ACC112 (cell line): Measurements from ENCODE around the gene FNDC3A.
"Not testable (repeated sequence)": the region's sequence is repeated elsewhere in the genome, so short reads cannot be mapped to it uniquely, and the experiment has no call there.

Experiments
- H2AFZ ChIP-seq: fragments of 200-600 bp; sonication (generic); one replicate; pipeline ENCODE4 v1.6.0; 2017; ENCODE audit warnings: antibody characterized with exemption, low read length; ENCODE audit not compliant: unreplicated experiment
- H3K27ac ChIP-seq: fragments of 200-600 bp; sonication (generic); 2 replicates; pipeline ENCODE4 v1.5.1; 2014; ENCODE audit warnings: low read depth, mild to moderate bottlenecking, antibody characterized with exemption, low read length, moderate library complexity
- H3K27me3 ChIP-seq: fragments of 200-600 bp; sonication (generic); 2 replicates; pipeline ENCODE4 v1.6.1; 2014; ENCODE audit warnings: mild to moderate bottlenecking, antibody characterized with exemption, low read length, moderate library complexity, mixed read lengths; ENCODE audit not compliant: insufficient read depth
- H3K36me3 ChIP-seq: fragments of 200-600 bp; sonication (generic); 2 replicates; pipeline ENCODE4 v1.6.1; 2016; ENCODE audit warnings: mild to moderate bottlenecking, antibody characterized with exemption, low read length, moderate library complexity, mixed read lengths; ENCODE audit not compliant: insufficient read depth
- H3K4me1 ChIP-seq: fragments of 200-600 bp; sonication (generic); one replicate; pipeline ENCODE4 v1.6.1; 2016; ENCODE audit warnings: low read length, mixed read lengths; ENCODE audit not compliant: insufficient read depth, unreplicated experiment, control insufficient read depth
- H3K4me3 ChIP-seq: fragments of 200-600 bp; sonication (generic); 2 replicates; pipeline ENCODE4 v1.5.1; 2014; ENCODE audit warnings: mild to moderate bottlenecking, low read depth, low read length
- H3K79me2 ChIP-seq: fragments of 200-600 bp; sonication (generic); one replicate; pipeline ENCODE4 v1.6.0; 2016; ENCODE audit warnings: low read length; ENCODE audit not compliant: control insufficient read depth, unreplicated experiment, insufficient read depth

The FNDC3A gene

DNA sequence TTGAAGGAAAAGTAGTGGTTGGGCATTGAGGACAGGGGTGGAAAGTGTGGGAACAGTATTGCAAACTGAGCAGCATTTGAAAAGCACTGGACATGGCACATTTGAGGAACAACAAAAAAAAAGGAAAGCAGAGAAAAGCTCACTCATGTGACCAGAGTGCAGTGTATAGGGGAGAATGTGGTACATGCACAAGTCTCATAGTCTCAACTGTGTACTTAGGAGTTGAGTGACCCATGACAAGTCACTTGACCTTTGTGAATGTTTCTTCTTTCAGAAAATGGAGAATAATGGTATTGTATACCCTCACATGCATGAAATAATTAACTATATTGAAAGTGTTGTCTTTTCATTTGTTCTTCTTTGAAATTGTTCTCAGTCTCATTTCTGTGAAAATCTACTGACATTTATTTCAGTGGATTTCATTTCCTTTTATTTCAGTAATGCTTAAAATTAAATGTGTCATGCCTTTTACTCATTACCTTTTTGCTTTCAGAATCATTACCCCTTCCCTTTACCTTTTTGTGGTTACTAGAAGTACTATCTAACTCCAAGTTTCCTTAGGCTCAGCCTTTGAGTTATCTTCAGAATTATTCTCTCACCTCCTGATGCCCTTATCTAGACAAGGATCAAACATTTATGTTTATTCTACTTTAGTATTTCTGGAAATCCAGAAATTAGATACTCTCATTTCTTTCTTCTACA, 165.3 kb downstream of the FNDC3A start:
- Histone ChIP-seq H3K4me1 (peaks cover 3% of the 10 kb centered on the region), H3K79me2 (no peaks in the 10 kb centered on the region), H3K27ac (no peak overlapping the region), H3K4me3 (no peak overlapping the region), H3K27me3 (no peaks in the 10 kb centered on the region), H3K36me3 (peaks cover 34% of the 10 kb centered on the region), H2AFZ (no peak overlapping the region)

DNA sequence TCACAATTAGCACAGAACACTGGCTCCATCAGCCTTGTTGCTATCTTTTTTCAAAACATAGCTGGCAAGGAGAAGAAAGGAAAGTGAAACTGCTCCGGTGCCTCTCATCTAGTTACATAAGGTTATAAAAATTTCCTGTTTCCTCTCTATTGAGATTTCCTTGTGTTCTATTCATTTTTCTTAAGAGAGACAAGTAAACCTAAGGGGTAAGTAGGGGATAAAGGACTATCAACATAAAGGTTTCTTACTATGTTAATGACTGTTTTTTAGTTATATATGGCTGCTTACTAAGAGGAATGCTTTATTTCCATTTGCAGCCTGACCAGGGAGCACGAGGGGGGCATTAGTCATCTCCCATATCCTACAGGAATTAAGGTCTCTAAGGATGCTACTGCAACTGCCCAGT, 171.2 kb downstream of the FNDC3A start:
- peaks cover 56% of the 10 kb centered on the region for H3K36me3 ChIP-seq
- peaks cover 26% of the 10 kb centered on the region for H3K79me2 ChIP-seq
- H3K4me3 ChIP-seq = peak overlapping the region; percentile 65
- peak overlapping the region; percentile 88 for H3K27ac ChIP-seq
- peak overlapping the region; percentile 7 for H2AFZ ChIP-seq
- peaks cover 9% of the 10 kb centered on the region for H3K4me1 ChIP-seq
- no peaks in the 10 kb centered on the region for H3K27me3 ChIP-seq

DNA sequence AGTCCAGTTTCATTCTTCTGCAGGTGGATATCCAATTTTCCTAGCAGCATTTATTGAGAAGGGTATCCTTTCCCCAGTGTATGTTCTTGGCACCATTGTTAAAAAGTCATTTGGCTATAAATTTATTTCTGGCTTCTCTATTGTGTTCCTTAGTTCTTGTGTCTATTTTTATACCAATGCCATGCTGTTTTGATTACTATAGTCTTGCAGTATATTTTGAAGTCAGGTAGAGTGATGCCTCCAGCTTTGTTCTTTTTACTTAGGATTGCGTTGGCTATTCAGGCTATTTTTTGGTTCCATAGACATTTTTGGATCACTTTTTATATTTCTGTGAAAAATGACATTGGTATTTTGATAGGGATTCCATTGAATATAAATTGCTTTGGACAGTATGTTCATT, 172.7 kb downstream of the FNDC3A start:
- Histone ChIP-seq H3K4me3 (no peak overlapping the region), H3K27ac (no peak overlapping the region), H3K27me3 (no peaks in the 10 kb centered on the region), H3K36me3 (peaks cover 49% of the 10 kb centered on the region), H2AFZ (no peak overlapping the region), H3K4me1 (peaks cover 9% of the 10 kb centered on the region), H3K79me2 (peaks cover 26% of the 10 kb centered on the region)

DNA sequence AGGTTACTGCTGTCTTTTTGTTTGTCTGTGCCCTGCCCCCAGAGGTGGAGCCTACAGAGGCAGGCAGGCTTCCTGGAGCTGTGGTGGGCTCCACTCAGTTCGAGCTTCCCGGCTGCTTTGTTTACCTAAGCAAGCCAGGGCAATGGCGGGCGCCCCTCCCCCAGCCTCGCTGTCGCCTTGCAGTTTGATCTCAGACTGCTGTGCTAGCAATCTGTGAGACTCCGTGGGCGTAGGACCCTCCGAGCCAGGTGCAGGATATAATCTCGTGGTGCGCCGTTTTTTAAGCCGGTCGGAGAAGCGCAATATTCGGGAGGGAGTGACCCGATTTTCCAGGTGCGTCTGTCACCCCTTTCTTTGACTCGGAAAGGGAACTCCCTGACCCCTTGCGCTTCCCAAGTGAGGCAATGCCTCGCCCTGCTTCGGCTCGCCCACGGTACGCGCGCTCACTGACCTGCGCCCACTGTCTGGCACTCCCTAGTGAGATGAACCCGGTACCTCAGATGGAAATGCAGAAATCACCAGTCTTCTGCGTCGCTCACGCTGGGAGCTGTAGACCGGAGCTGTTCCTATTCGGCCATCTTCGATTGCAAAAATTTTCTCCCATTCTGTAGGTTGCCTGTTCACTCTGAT, 182.4 kb downstream of the FNDC3A start:
- H3K27ac ChIP-seq, H3K4me3 ChIP-seq, H3K79me2 ChIP-seq, H3K27me3 ChIP-seq, H3K4me1 ChIP-seq, H3K36me3 ChIP-seq, H2AFZ ChIP-seq: not testable (repeated sequence)

- peaks cover 20% of the 10 kb centered on the region for H3K79me2 ChIP-seq
- not testable (repeated sequence) for H3K27ac ChIP-seq, H3K4me3 ChIP-seq, H3K4me1 ChIP-seq, H3K27me3 ChIP-seq, H2AFZ ChIP-seq
- peaks cover 25% of the 10 kb centered on the region for H3K36me3 ChIP-seq
These were observed 187.4 kb downstream of the FNDC3A start for GRCh38 chr13:49163162-49163561.

- Histone ChIP-seq H3K27me3 (no peaks in the 10 kb centered on the region), H2AFZ (no peak overlapping the region), H3K4me1 (no peaks in the 10 kb centered on the region), H3K4me3 (no peak overlapping the region), H3K79me2 (peaks cover 20% of the 10 kb centered on the region), H3K27ac (no peak overlapping the region), H3K36me3 (peaks cover 35% of the 10 kb centered on the region)
These were observed 189.0 kb downstream of the FNDC3A start for GRCh38 chr13:49164712-49165111.

DNA sequence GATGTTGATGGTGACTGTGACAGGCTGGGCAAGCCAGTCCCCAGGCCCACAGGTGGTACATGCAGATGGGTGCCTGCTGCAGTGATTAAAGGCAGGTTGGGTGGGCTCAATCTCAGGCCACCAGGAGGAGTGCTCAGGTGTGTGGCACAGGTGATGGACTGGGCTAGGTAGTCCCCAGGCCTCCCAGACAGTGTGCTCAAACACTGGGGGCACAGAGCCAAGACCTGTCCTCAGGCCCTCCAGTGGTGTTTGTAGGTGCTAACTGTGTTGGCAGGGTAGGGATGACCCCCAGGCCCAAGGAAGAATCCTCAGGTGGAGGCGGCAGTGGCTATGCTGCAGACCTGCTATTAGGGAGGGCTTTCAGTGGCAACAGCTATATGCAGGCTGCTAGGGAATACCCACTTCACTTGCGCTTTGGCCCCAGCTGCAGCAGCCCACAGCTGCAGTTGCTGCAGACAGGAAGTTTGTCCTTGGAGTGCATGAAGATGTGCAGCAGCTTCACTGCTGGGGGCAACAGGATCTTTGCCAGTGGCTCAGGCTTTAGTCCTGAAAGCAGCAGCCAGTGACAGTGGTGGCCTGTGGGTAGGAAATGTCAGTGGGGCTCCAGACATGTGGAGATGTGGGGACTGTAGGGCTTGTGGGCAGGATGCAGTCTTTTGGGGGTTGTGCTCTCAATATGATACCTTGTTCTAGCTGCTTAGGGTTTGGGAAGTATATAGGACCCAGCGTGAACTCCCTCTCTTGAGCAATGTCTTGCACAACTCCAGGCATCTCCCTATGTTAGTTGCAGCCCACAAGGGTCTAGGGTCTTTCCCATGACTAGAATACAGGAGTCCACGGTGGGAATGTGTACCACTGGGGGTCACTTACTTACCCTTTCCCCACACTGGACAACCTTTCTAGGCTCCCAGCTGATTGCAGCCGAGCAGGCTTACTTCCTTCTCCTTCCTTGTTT, 190.4 kb downstream of the FNDC3A start:
- Histone ChIP-seq H3K27ac (no peak overlapping the region), H3K4me1 (no peaks in the 10 kb centered on the region), H3K27me3 (no peaks in the 10 kb centered on the region), H3K36me3 (peaks cover 44% of the 10 kb centered on the region), H3K4me3 (no peak overlapping the region), H2AFZ (no peak overlapping the region), H3K79me2 (peaks cover 20% of the 10 kb centered on the region)

GRCh38 chr13:49171359-49171758, 195.6 kb downstream of the FNDC3A start:
- Histone ChIP-seq H3K4me3 (no peak overlapping the region), H3K27me3 (no peaks in the 10 kb centered on the region), H2AFZ (no peak overlapping the region), H3K4me1 (no peaks in the 10 kb centered on the region), H3K36me3 (peaks cover 32% of the 10 kb centered on the region), H3K27ac (no peak overlapping the region), H3K79me2 (peaks cover 3% of the 10 kb centered on the region)

- Histone ChIP-seq H3K27ac (no peak overlapping the region), H3K4me3 (no peak overlapping the region), H2AFZ (no peak overlapping the region), H3K4me1 (peaks cover 5% of the 10 kb centered on the region), H3K36me3 (peaks cover 27% of the 10 kb centered on the region), H3K27me3 (no peaks in the 10 kb centered on the region), H3K79me2 (no peaks in the 10 kb centered on the region)
These were observed 208.1 kb downstream of the FNDC3A start for GRCh38 chr13:49183672-49184325.

- no peak overlapping the region for H2AFZ ChIP-seq
- H3K36me3 ChIP-seq = peaks cover 29% of the 10 kb centered on the region
- peaks cover 5% of the 10 kb centered on the region for H3K4me1 ChIP-seq
- no peak overlapping the region for H3K27ac ChIP-seq
- no peak overlapping the region for H3K4me3 ChIP-seq
- H3K79me2 ChIP-seq = no peaks in the 10 kb centered on the region
- H3K27me3 ChIP-seq = no peaks in the 10 kb centered on the region
These were observed 208.9 kb downstream of the FNDC3A start for GRCh38 chr13:49184621-49185020.
